Nephron progenitor cell (in vitro differentiated cells): ENCODE measurements around the gene IQCN.

ENCODE experiments used
- DNase-seq: peaks from one replicate; pipeline ENCODE4 v3.0.0; 2021
- H3K27ac Mint-ChIP-seq: 2 replicates; pipeline ENCODE4 v1.8.0; 2021; ENCODE audit warnings: mild to moderate bottlenecking, moderate library complexity, mixed read lengths
- H3K27me3 Mint-ChIP-seq: 2 replicates; pipeline ENCODE4 v1.8.0; 2021; ENCODE audit warnings: mild to moderate bottlenecking, low read depth, mixed read lengths; ENCODE audit not compliant: poor library complexity
- H3K36me3 Mint-ChIP-seq: 2 replicates; pipeline ENCODE4 v1.8.0; 2021; ENCODE audit warnings: low read depth, mixed read lengths
- H3K4me1 Mint-ChIP-seq: 2 replicates; pipeline ENCODE4 v1.8.0; 2021; ENCODE audit warnings: mixed read lengths
- H3K4me3 Mint-ChIP-seq: 2 replicates; pipeline ENCODE4 v1.8.0; 2021; ENCODE audit warnings: mild to moderate bottlenecking, moderate library complexity, mixed read lengths
- H3K9me3 Mint-ChIP-seq: 2 replicates; pipeline ENCODE4 v1.8.0; 2021; ENCODE audit warnings: mild to moderate bottlenecking, moderate library complexity, mixed read lengths
- TF ChIP-seq, protein P1 (sequence below): fragments of 200-600 bp; sonication (generic); IDR thresholded peaks from 2 replicates; pipeline ENCODE4 v1.5.0; 2021; ENCODE audit warnings: antibody characterized with exemption

IQCN gene

DNA sequence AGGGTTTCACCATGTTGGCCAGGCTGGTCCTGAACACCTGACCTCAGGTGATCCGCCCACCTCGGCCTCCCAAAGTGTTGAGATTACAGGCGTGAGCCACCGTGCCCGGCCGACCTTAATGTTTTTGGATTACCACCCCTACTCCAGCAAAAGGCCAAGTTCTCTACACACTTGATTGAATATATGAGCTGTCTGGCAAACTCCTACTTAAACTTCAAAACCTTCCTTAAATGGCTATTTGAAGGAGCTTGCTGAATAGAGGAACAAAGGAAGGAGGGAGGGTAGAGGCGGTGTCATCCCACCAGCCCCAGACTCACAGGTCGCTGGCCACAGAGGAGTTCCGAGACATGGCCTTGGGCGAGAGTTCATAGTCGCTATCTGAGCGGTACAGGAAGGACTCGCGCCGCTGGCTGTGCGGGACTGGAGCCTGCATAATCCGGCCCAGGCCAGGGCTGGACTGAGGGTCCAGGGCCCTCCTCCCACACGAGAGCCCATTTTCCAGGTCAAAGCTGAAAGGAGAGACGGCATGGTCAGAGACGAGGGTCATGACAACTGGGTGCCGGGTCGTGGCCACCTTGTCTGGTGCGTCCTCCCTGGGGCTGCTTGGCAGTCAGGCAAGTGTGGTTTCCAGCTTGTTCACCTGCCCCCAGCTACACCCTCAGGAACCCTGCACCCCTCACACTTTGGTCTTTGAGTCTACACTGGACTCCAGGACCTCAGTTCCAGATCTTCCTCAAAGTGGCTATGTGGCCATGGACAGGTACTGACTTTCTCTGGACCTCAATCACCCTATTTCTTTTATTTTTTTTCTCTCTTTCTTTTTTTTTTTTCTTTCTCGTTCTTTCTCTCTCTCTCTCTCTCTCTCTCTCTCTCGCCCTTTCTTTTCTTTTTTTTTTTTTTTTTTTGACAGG lies 52.2 kb downstream of the IQCN start:
- no peak overlapping the region for H3K27ac Mint-ChIP-seq
- H3K4me1 Mint-ChIP-seq: peaks cover 37% of the 10 kb centered on the region
- TF ChIP-seq, protein P1, sequence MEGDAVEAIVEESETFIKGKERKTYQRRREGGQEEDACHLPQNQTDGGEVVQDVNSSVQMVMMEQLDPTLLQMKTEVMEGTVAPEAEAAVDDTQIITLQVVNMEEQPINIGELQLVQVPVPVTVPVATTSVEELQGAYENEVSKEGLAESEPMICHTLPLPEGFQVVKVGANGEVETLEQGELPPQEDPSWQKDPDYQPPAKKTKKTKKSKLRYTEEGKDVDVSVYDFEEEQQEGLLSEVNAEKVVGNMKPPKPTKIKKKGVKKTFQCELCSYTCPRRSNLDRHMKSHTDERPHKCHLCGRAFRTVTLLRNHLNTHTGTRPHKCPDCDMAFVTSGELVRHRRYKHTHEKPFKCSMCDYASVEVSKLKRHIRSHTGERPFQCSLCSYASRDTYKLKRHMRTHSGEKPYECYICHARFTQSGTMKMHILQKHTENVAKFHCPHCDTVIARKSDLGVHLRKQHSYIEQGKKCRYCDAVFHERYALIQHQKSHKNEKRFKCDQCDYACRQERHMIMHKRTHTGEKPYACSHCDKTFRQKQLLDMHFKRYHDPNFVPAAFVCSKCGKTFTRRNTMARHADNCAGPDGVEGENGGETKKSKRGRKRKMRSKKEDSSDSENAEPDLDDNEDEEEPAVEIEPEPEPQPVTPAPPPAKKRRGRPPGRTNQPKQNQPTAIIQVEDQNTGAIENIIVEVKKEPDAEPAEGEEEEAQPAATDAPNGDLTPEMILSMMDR: no peak
- H3K4me3 Mint-ChIP-seq: no peak overlapping the region
- peaks cover 88% of the 10 kb centered on the region for H3K27me3 Mint-ChIP-seq
- no peak for DNase-seq
- H3K36me3 Mint-ChIP-seq: no peaks in the 10 kb centered on the region
- no peaks in the 10 kb centered on the region for H3K9me3 Mint-ChIP-seq

- Mint-ChIP-seq H3K36me3 (no peaks in the 10 kb centered on the region), H3K27me3 (peaks cover 81% of the 10 kb centered on the region), H3K4me1 (peaks cover 27% of the 10 kb centered on the region), H3K27ac (no peak overlapping the region), H3K4me3 (no peak overlapping the region), H3K9me3 (no peaks in the 10 kb centered on the region)
- DNase-seq: peak; percentile 67
- TF ChIP-seq, protein P1: no peak
Measured at GRCh38 chr19:18220632-18221275, 53.5 kb downstream of the IQCN start.

DNA sequence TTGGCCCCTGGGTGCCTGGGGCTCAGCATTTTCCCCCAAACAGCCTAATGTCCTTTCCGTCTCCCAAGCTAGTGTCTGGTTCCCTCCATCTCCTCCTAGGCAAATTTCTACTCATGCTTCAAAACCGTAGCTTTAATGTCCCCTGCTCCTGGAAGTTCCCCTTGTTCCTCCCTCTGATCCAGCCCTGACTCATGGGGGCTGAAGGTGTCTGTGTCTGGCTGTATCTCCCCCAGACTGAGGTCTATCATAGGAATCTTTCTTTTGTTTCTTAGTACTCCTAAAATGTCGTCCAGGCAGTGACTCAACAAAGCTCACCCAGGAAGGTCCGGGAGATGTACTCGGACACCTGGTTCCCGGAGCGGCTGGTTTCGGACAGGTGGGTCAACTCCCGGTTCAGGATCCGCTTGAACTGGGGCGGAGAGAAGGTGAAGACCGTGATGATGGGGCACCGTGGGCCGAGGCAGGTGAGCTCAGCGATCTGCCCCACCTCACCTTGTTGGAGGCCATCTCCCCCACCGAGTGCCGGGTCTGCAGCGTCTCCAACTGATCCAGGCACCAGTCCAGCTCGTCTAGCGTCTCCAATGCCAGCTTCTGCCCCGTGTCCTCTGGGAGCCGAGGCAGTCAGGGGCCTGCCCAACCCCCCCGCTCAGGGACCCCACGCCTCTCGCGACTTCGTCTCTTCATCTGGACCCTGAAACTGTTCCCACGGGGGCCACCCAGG lies 54.2 kb downstream of the IQCN start:
- H3K36me3 Mint-ChIP-seq: no peaks in the 10 kb centered on the region
- H3K4me3 Mint-ChIP-seq: no peak overlapping the region
- H3K4me1 Mint-ChIP-seq: peaks cover 25% of the 10 kb centered on the region
- H3K9me3 Mint-ChIP-seq: no peaks in the 10 kb centered on the region
- TF ChIP-seq, protein P1: no peak
- no peak for DNase-seq
- H3K27me3 Mint-ChIP-seq: peaks cover 74% of the 10 kb centered on the region
- H3K27ac Mint-ChIP-seq: no peak overlapping the region

DNA sequence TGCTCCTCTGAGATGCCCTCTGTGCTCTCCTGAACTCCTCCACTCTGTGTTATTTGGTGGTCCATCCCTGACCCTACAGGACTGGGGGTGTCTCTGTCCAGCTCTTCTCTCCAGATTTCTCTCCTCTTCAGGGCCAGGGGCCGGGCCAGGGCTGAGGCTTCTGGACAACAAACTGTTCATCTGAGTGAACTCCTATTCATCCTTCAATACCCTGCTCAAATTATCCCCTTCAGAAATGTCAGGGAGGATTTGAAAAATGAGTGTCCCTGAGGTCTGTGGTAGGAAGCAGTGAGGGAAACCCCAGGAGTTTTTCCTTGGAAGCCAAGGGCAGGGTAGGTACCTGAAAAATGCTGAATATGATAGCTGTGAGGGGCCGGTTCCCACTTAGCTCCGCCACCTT lies 55.7 kb downstream of the IQCN start:
- no peaks in the 10 kb centered on the region for H3K36me3 Mint-ChIP-seq
- no peak overlapping the region for H3K4me3 Mint-ChIP-seq
- H3K27me3 Mint-ChIP-seq: peaks cover 65% of the 10 kb centered on the region
- TF ChIP-seq, protein P1: no peak
- H3K9me3 Mint-ChIP-seq: no peaks in the 10 kb centered on the region
- no peak for DNase-seq
- H3K27ac Mint-ChIP-seq: peak overlapping the region; percentile 10
- H3K4me1 Mint-ChIP-seq: peaks cover 21% of the 10 kb centered on the region

DNA sequence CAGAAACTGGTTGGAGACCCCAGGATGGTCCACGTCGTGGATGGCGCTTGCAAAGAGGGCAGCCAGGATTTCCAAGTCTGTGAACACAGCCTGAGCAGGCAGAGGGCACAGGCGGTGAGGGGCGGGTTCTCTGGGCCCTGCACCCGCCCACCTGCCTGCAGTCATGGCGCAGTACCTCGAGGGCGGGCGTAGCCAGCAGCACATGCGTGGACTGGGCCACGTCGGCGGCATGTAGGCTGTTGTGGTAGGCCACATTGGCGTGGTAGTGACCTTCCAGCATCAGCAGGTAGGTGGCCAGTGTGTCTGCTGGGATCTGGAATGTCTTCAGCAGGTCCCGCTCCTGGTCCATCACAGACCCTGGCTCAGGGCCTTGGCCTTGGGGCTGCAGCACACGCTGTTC lies 56.1 kb downstream of the IQCN start:
- Mint-ChIP-seq H3K27ac (no peak overlapping the region), H3K4me3 (no peak overlapping the region), H3K27me3 (peaks cover 65% of the 10 kb centered on the region), H3K9me3 (no peaks in the 10 kb centered on the region), H3K36me3 (no peaks in the 10 kb centered on the region), H3K4me1 (peaks cover 21% of the 10 kb centered on the region)
- TF ChIP-seq, protein P1: no peak
- no peak for DNase-seq
